ENCODE results near the gene ZNF821.
A peak's percentile ranks its signal among the peaks of the same experiment; 100 is the strongest.
"Not testable (repeated sequence)": the region's sequence is repeated elsewhere in the genome, so short reads cannot be mapped to it uniquely, and the experiment has no call there.

Gene ZNF821

GRCh38 chr16:71902656-71903365 is 18.8 kb upstream of the ZNF821 start:
- no peak for DNase-seq

GRCh38 chr16:71899171-71899570 is 15.2 kb upstream of the ZNF821 start:
- DNase-seq, result no peak

DNA sequence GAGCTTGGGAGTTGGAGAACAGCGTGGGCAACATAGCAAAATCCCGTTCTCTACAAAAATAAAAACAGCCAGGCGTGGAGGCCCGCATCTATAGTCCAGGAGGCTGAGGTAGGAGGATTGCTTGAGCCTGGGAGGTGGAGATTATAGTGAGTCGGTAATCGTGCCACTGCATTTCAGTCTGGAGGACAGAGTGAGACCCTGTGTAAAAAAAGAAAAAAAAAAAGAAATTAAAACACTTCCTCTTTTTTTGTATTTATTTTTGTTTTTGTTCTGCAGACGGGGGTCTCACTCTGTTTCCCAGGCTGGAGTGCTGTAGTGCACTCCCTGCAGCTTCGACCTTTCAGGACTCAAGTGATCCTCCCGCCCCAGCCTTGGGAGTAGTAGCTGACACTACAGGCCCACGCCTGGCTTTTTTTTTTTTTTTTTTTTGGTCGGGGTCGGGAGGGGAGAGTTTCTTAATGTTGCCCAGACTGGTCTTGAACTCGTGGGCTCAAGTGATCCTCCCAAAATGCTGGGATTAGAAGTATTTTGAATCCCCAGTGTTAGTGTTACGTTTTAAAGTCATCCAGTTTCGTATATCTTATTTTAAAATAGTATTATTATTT is 12.9 kb upstream of the ZNF821 start:
- DNase-seq, result no peak

GRCh38 chr16:71895679-71896365 is 11.8 kb upstream of the ZNF821 start:
- DNase-seq, result no peak

DNA sequence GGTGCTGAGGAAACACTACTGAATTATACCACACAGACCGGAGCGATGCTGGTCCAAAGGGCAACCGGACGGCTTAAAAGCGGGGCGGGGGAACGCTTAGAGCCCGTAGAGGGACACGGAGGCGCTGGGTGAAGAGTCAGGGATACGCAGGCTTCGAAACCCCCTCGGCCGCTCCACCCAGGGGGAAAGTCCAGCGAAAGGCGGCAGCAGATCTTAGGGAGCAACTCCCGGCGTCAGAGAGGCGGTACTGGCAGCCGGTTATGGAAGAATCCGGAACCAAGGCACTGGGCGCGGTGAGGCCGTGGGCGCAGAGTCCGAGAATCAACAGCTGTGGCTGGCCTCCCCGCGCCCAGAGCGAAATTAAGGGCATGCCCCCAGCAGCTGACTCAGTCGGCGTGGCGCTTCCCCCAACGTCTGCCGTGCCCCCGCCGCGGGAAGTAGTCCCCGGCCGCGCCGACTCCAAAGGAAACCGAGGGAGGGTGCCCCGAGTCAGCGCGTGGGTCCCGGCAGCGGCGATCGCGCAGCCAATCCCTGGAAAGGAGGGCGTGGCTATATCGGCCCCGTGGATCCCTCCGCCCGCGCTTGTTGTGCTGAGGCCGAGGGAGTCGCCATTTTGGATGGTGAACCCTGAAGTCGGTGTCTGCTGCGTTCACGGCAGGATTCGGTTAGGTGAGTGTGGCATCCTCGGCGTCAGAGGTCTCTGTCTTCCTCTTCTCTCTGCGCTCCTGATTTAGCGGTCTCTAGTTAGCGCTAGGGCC is 11.1 kb upstream of the ZNF821 start, which contains the start of gene IST1:
Gene IST1 (plus strand): TSS at position 611 of the 758 bp plus-strand sequence. CDS start 20,110 bp downstream, outside the sequence.
- peak; percentile 96 to 98 for DNase-seq

GRCh38 chr16:71894229-71894920 is 10.4 kb upstream of the ZNF821 start:
- DNase-seq, result peak in 1 of 2 donors; percentile 46

DNA sequence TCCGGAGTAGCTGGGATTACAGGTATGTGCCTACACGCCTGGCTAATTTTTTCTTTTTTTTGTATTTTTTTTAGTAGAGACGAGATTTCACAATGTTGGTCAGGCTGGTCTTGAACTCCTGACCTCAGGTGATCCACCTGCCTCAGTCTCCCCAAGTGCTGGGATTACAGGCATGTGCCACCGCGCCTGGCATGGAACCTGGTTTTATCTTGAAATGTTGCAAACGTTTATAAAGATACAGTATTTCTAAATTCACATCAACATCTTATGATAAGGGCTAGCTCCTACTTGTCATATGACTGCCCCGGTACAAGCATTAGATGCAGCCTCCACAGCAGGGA is 9.9 kb upstream of the ZNF821 start:
- no peak for DNase-seq

DNA sequence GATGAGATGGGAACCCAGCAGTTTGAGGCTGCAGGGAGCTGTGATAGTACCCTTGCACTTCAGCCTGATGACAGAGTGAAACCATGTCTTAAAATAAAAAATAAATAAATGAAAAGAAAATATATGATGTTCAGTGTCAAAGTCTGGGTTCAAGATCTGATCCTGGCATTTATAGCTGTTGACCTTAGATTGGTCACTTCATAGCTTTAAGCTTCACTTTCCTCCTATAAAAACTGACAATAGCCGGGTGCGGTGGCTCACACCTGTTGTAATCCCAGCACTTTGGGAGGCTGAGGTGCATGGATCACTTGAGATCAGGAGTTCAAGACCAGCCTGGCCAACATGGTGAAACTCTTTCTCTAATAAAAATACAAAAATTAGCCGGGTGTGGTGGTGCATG is 5.2 kb upstream of the ZNF821 start:
- no peak for DNase-seq

DNA sequence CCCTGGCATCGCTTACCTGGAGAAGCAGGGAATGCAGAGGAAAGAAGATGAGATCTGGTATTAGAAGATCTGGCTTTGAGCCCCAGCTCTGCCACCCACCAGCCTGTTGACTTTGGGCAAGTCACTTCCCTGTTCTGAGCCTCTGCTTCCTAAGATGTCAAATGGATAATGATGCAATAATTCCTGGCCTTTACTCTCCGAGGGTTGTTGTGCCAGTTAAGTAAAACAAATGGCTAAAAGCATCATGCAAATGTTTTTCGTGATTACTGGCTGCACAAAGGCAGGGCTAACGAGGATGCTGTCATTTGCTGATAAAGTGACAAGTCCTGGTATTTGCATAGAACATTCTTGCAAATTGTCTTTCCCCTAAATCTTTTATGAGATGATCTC is 1.3 kb upstream of the ZNF821 start:
- no peak for DNase-seq

DNA sequence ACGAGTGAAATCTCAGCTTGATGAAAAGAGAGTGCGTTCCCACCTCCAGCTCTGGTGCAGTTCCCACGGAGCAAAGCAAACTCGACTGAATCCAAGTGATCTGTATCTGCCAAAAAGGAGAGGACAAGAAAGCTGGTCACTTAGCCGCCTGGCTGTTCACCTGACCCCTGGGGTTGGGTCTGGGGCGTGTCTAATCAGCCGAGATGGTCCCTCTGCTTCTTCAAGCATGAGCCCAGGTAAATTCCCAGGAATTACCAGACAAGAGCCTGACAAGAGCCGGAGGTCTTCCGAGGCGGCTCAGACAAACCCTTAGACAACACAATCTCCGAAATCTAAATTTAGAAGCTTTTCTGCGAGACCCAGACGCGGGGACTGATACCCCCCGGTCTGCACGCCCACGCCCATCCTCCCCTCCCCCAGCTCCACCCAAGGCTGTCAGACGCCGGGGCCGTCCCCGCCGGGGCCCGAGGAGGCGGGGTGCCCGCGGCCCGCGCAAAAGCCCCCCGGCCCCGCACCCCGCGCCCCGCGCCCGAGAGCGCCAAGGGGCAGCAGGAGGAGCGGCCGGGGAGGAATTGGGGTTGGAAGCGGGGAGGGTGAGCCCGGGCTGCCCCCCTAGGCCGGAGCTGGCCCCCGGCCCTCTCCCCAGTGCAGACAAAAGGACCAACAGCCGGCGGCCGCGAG is 674 bp downstream of the ZNF821 start:
- DNase-seq, result peak in 1 of 2 donors; percentile 59

GRCh38 chr16:71882505-71883167 is 1.3 kb downstream of the ZNF821 start:
- DNase-seq, result peak; percentile 20 to 68

DNA sequence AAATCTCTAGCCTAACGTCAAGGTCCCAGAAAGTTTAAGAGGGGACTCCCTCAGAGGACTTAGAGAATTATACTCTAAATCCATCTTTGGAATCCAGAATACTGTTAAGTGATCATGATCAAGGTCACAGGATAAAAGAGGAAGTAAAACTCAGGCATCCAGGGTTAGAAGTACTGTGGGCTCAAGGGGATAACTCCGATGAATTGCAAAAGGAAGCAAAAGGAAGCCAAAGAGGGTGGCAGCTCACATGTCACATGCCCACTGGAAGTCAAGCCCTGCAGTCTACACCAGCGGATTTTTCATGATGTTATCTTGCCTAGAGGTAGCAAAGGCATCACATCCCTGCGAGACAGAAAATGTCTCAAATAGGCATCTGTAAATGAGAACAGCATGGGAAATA is 3.8 kb downstream of the ZNF821 start:
- peak in 1 of 2 donors; percentile 9 for DNase-seq

- DNase-seq, result no peak
Measured at GRCh38 chr16:71878911-71879310, 5.1 kb downstream of the ZNF821 start.

DNA sequence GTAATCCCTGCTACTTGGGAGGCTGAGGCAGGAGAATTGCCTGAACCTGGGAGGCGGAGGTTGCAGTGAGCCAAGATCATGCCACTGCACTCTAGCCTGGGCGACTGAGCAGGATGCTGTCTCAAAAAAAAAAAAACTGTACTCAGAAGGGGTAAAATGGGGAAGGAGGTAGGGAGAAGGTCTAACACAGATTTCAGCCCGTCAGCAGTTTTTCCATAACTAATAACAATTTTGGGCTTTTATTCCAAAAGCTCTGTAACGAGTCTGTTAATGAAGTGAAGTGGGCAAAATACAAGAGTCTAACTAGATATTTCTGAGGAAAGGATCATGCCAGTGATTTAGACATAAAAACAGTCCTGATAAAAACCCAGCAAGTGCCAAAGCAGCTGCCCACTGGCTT is 10.8 kb downstream of the ZNF821 start:
- no peak for DNase-seq

DNA sequence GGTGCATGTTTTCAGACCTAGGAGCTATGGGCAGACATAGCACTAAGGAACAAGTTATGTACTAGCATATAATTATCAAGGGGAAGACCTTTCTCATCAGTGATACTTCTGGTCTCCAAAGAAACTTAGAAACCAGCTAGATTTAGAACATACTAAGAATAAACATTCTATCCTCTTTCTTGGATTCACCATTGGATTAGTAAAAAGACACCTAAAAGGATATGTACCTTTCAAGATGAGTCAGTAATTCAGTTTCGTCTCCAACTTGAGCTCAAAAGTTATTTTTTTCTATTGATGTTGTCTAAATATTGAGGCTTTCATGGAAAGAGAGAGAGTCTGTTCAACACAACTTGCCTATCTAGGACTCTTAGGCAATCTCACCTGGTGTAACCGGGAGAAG is 13.2 kb downstream of the ZNF821 start:
- no peak for DNase-seq

DNA sequence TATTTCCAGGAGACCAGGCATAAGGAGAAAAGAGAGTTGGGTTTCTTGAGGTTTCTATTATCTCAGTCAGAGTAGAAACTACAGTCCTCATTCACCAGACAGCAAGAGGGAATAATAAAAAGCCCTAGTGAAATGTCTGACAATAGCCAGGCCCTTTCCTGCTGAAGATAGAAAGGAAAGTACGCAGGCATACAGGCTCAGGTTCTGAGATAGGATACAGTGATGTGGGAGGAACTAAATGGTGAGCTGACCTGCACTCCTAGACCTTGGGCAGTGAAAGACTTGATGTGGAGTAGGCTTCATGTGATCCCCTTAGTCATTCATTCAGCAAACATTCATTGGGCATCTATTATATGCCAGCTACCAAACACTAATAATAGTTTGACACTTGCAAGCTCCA is 14.9 kb downstream of the ZNF821 start:
- DNase-seq, result no peak

DNA sequence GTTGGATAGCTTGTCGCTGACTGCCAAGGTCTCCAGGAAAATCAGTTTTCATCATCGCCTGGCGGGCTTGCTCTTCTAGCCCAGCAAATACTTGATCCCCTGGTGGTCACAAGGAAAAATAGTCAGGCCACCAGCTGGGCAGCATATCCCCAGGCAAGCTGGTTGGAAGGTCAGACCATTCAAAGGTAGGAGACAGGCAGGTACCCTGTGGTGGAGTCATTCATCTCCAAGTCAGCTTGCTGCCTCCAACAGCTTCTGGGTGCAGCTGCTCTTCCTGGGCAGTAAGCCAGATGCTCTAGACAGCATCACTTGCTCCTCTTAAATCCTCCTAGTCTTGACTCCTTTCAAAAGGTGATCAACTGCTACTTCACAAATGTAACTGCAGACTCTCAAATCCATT is 16.0 kb downstream of the ZNF821 start:
- DNase-seq, result peak in 1 of 2 donors; percentile 1

GRCh38 chr16:71867175-71867574 is 16.8 kb downstream of the ZNF821 start:
- not testable (repeated sequence) for DNase-seq

DNA sequence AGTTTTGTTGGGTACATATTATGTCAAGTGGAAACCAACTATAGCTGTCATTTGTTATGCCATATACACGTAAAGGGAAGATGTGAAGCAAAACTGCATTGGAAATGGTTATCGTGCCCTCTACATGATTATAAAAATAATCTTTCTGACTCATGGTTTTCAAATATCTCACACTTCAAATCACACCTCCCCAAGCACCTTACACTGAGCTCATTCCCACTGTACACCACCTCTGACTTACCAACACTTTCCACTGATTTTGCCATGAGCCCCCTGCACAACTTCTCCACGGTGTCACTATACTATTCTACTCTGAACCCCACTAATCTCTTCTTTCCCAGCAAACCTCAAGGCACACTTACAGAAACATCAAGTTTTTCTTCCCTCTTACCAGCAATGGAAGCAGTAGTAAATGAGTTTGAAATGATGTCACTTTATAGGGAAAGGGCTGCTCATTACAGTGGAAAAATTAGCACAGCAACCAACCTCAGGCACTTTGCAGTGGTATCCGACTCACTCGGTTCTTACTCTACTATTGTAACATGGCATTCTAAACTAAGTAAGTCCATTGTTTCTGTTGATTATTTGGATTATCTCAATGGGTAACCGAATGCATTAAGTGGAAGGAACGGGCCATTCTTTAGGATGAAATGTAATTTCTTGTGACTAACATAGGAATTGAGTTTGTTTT is 18.7 kb downstream of the ZNF821 start:
- DNase-seq, result no peak

DNA sequence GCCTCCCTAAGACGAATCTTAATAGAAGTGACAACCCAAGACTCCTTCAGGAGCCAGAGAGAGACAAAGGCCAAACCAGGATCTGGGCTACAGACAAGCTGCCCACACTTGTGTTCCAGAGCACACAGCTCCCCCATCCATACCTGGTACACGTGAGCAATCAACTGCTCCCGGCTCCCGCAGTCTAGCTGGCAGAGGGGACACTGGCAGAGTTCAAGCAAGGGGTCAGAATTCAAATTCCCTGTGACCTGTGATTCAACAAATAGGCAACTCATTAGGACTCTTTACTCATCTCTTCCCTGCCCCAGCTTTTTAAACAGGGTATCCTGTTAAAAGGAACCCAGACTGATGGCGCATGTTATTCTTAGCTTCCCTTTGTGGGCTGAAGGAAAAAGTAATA is 20.0 kb downstream of the ZNF821 start:
- no peak for DNase-seq

All from hippocampal formation (tissue), 2 donors.